Measurements from ENCODE around the gene AHNAK2. TPM values are rescaled to one million over a fixed set of nuclear protein-coding genes. Genes with fewer than 3 reads are reported as not detected.

AHNAK2 gene
- total and polyA plus RNA-seq, 2 of the 13 experiments (the other 11 are each of a cell fraction or from before 2014, with no cell fraction given), result 0.11 to 0.18 TPM

GRCh38 chr14:104932676-104933631 lies 45.2 kb downstream of the AHNAK2 start (continued):
- TF ChIP-seq SPEN (CRISPR knock-in tag; IDR thresholded peaks at IDR 0.05; ENCODE audit: low read depth) (no peak), MLX (CRISPR knock-in tag; IDR thresholded peaks at IDR 0.05) (no peak), ZNF274 (CRISPR knock-in tag; IDR thresholded peaks at IDR 0.05) (no peak), TRAFD1 (CRISPR knock-in tag; IDR thresholded peaks at IDR 0.05; ENCODE audit: borderline replicate concordance) (no peak), HMGXB4 (CRISPR knock-in tag; IDR thresholded peaks at IDR 0.05; ENCODE audit: borderline replicate concordance in 1 of 2, low read depth in 1 of 2) (0 out of 4 replicates have a peak, but pooled peaks of 1 of the 2 experiments have one; percentile 20), CEBPB (IDR thresholded peaks at IDR 0.05; ENCODE audit: borderline replicate concordance, low read depth, low read length) (no peak), ZNF382 (CRISPR knock-in tag; IDR thresholded peaks at IDR 0.05; ENCODE audit: borderline replicate concordance) (no peak), NR1H2 (CRISPR knock-in tag; IDR thresholded peaks at IDR 0.05; ENCODE audit: borderline replicate concordance, low read depth) (no peak), MYPOP (CRISPR knock-in tag; IDR thresholded peaks at IDR 0.05) (no peak), ZNF589 (CRISPR knock-in tag; conservative IDR thresholded peaks at IDR 0.05) (no peak), KLF9 (CRISPR knock-in tag; IDR thresholded peaks at IDR 0.05; ENCODE audit: low read depth) (no peak), DRAP1 (CRISPR knock-in tag; IDR thresholded peaks at IDR 0.05) (no peak), ZSCAN25 (CRISPR knock-in tag; IDR thresholded peaks at IDR 0.05) (peak; percentile 88), MTF2 (CRISPR knock-in tag; IDR thresholded peaks at IDR 0.05; ENCODE audit: borderline replicate concordance) (peak; percentile 49; the same call in 1 of the 2 replicates), ZKSCAN1 (IDR thresholded peaks at IDR 0.05; ENCODE audit: low read length) (no peak), CEBPZ (IDR thresholded peaks at IDR 0.05; ENCODE audit: low read length) (no peak), KDM2A (CRISPR knock-in tag; IDR thresholded peaks at IDR 0.05; ENCODE audit: borderline replicate concordance, low read depth) (peak; percentile 62; the same call in 1 of the 2 replicates)
